BE2C (cell line): ENCODE measurements around the gene AZIN2.
A peak's percentile ranks its signal among the peaks of the same experiment; 100 is the strongest.
"Not testable (repeated sequence)": the region's sequence is repeated elsewhere in the genome, so short reads cannot be mapped to it uniquely, and the experiment has no call there.

Experiments used
- DNase-seq: peaks from one replicate; pipeline ENCODE4 v3.0.0-alpha.2; 2020
- H3K27me3 ChIP-seq: fragments of 250-450 bp; sonication (Bioruptor Pico); 2 replicates; pipeline ENCODE4 v1.5.1; 2020; ENCODE audit warnings: mild to moderate bottlenecking
- H3K36me3 ChIP-seq: fragments of 250-450 bp; sonication (Bioruptor Pico); 2 replicates; pipeline ENCODE4 v1.5.1; 2020; ENCODE audit warnings: mild to moderate bottlenecking
- H3K4me1 ChIP-seq: fragments of 250-450 bp; sonication (Bioruptor Pico); 2 replicates; pipeline ENCODE4 v1.5.1; 2020
- H3K4me3 ChIP-seq: 2 replicates; pipeline ENCODE4 v1.5.1; 2011; ENCODE audit warnings: low read depth, low read length
- H3K9me3 ChIP-seq: fragments of 250-450 bp; sonication (Bioruptor Pico); 2 replicates; pipeline ENCODE4 v1.5.1; 2020
- CTCF ChIP-seq: IDR thresholded peaks from 2 replicates; pipeline ENCODE4 v1.5.1; 2012; ENCODE audit warnings: mild to moderate bottlenecking, low read depth, low read length

The AZIN2 gene

GRCh38 chr1:33039840-33040239, 41.1 kb upstream of the AZIN2 start:
- no peaks in the 10 kb centered on the region for H3K4me1 ChIP-seq
- no peaks in the 10 kb centered on the region for H3K9me3 ChIP-seq
- TF ChIP-seq CTCF, result no peak
- DNase-seq, result no peak
- H3K27me3 ChIP-seq, result no peaks in the 10 kb centered on the region
- peaks cover 2% of the 10 kb centered on the region; the same call in 1 of the 2 replicates for H3K36me3 ChIP-seq
- H3K4me3 ChIP-seq, result no peak overlapping the region

GRCh38 chr1:33041026-33041425, 39.9 kb upstream of the AZIN2 start:
- H3K36me3 ChIP-seq, result no peaks in the 10 kb centered on the region
- H3K9me3 ChIP-seq, result no peaks in the 10 kb centered on the region
- no peaks in the 10 kb centered on the region for H3K27me3 ChIP-seq
- no peaks in the 10 kb centered on the region for H3K4me1 ChIP-seq
- H3K4me3 ChIP-seq, result no peak overlapping the region
- no peak for TF ChIP-seq CTCF
- DNase-seq, result no peak

GRCh38 chr1:33042831-33043230, 38.1 kb upstream of the AZIN2 start:
- Histone ChIP-seq H3K9me3 (no peaks in the 10 kb centered on the region), H3K4me1 (no peaks in the 10 kb centered on the region), H3K27me3 (no peaks in the 10 kb centered on the region), H3K36me3 (no peaks in the 10 kb centered on the region), H3K4me3 (no peak overlapping the region)
- DNase-seq, result no peak
- no peak for TF ChIP-seq CTCF

- no peak for DNase-seq
- Histone ChIP-seq H3K27me3 (no peaks in the 10 kb centered on the region), H3K36me3 (no peaks in the 10 kb centered on the region), H3K4me1 (no peaks in the 10 kb centered on the region), H3K4me3 (no peak overlapping the region), H3K9me3 (no peaks in the 10 kb centered on the region)
- TF ChIP-seq CTCF, result no peak
Measured at GRCh38 chr1:33043267-33044092, 37.5 kb upstream of the AZIN2 start.

GRCh38 chr1:33045246-33045645, 35.7 kb upstream of the AZIN2 start:
- Histone ChIP-seq H3K27me3 (no peaks in the 10 kb centered on the region), H3K9me3 (no peaks in the 10 kb centered on the region), H3K4me3 (no peak overlapping the region), H3K36me3 (no peaks in the 10 kb centered on the region), H3K4me1 (no peaks in the 10 kb centered on the region)
- peak; percentile 10 for DNase-seq
- no peak for TF ChIP-seq CTCF

DNA sequence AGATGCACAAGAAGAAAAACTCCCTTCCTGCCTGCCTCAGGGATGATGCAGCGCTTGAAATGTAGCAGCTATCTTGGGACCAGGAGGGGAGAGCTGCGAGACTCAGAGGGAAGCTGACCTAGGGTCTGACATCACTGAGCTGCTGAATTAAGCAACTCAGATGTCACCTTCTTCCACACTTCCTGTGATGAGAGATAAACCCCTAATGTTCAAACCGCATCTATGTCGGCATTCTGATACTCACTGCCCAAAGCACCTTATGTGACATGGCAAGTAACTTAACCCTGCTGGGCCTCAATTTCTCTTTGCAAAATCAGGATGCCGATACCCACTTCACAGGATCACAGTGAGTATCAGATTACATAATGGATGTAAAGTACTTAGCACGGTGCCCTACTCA, 35.1 kb upstream of the AZIN2 start:
- Histone ChIP-seq H3K4me3 (no peak overlapping the region), H3K36me3 (no peaks in the 10 kb centered on the region), H3K4me1 (no peaks in the 10 kb centered on the region), H3K9me3 (no peaks in the 10 kb centered on the region), H3K27me3 (no peaks in the 10 kb centered on the region)
- DNase-seq, result no peak
- TF ChIP-seq CTCF, result no peak

DNA sequence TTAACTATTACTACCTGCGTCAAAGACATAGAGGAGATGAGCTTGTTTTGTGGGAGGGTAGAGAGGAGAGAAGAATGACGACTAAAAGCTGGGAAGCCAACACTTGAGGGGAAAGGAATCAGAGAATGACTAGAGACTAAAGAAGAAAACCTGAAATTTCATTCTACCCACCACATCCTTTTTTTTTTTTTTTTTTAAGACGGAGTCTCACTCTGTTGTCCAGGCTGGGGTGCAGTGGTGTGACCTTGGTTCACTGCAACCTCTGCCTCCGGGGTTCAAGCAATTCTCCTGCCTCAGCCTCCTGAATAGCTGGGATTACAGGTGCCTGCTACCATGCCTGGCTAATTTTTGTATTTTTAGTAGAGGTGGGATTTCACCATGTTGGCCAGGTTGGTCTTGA, 34.7 kb upstream of the AZIN2 start:
- H3K36me3 ChIP-seq, H3K27me3 ChIP-seq, H3K4me3 ChIP-seq, DNase-seq, H3K9me3 ChIP-seq, H3K4me1 ChIP-seq: not testable (repeated sequence)
